Right lobe of liver (tissue), 6 donors: ENCODE data around the gene TNFAIP8L3. TPM values are rescaled to one million over a fixed set of nuclear protein-coding genes. Genes with fewer than 3 reads are reported as not detected.

Experiments
- ATAC-seq, 4 donors: fragments of 200-7000 bp; cut with Tn5 transposase; one replicate each; pipeline ENCODE4 v1.9.1; 2020; ENCODE audit warnings: mild to moderate bottlenecking in 4 of 4, moderate library complexity in 4 of 4
- DNase-seq, 3 donors: peaks; one replicate each; pipeline ENCODE4 v3.0.0-alpha.2; 2020
- H3K27ac ChIP-seq, 3 donors: fragments of 200-600 bp; one replicate each; pipeline ENCODE4 v1.8.0; 2022
- H3K27me3 ChIP-seq, 2 donors: fragments of 200-600 bp; one replicate each; pipeline ENCODE4 v1.8.0; 2022
- H3K36me3 ChIP-seq, 4 donors: fragments of 200-600 bp; sonication (generic) in 1 of 4; one replicate each; pipeline versions ENCODE4 v1.5.1 to v1.8.0; 2017 to 2022; ENCODE audit warnings: control low read depth in 1 of 4
- H3K4me1 ChIP-seq, 4 donors: fragments of 200-600 bp; sonication (generic) in 1 of 4; one replicate each; pipeline versions ENCODE4 v1.5.1 to v1.8.0; 2017 to 2022; ENCODE audit warnings: control low read depth in 1 of 4
- H3K4me3 ChIP-seq, 3 donors: fragments of 200-600 bp; one replicate each; pipeline ENCODE4 v1.8.0; 2022
- H3K9me3 ChIP-seq, 4 donors: fragments of 200-600 bp; sonication (generic) in 1 of 4; one replicate each; pipeline versions ENCODE4 v1.5.1 to v1.8.0; 2017 to 2022; ENCODE audit warnings: control low read depth in 1 of 4
- POLR2A ChIP-seq: fragments of 450-650 bp; IDR thresholded peaks from one replicate; pipeline ENCODE4 v1.6.1; 2017; ENCODE audit warnings: antibody characterized with exemption, mild to moderate bottlenecking
- WGBS: methylation state at CpG from one replicate; pipeline ENCODE4 v1.1.6; 2018; ENCODE audit warnings: low coverage, low lambda C conversion rate; ENCODE audit not compliant: insufficient coverage; ENCODE audit errors: missing lambda C conversion rate; 5-methylcytosine and 5-hydroxymethylcytosine counted together
- intact Hi-C, 2 donors: fragments of 100-400 bp; cut with DNase I; formaldehyde crosslinking; loops; one replicate each; pipeline versions ENCODE4 v1.11.2 to v1.14.1; 2022
- total RNA-seq, 6 experiments: library from RNA; depleted of rRNA in 2 of 6; stranded (reverse); fragments of >200 nt in 2 of 6; fragmentation: NEBNext Ultra II Directional in 3 of 6; extraction: Animal tissue kit (Norgen Biotek cat#: 25700) in 3 of 6; gene quantifications; one replicate each; pipeline versions ENCODE4 v1.1.0 to v1.2.4, GENCODE V29; 2016 to 2023
- TF ChIP-seq, protein P1 (sequence below), 4 donors: fragments of 200-600 bp in 3 of 4; fragments of 450-650 bp in 1 of 4; IDR thresholded peaks; one replicate each; pipeline versions ENCODE4 v1.5.1 to v1.8.0; 2016 to 2022; ENCODE audit warnings: antibody characterized with exemption in 4 of 4, mild to moderate bottlenecking in 2 of 4
- donor health status: DM: no; HTN: yes; CAD: no.
- donor health status: DM: no; HTN: no; CAD: no.
- donor health status: DM: no; HTN: no; CAD: no.
- donor health status: DM: no; HTN: yes; CAD: no.
- donor health status: DM: no; HTN: yes; CAD: no.

Gene TNFAIP8L3
- total RNA-seq, 6 experiments from 2014 or later: 0.49 to 2.0 (median 0.95) TPM

DNA sequence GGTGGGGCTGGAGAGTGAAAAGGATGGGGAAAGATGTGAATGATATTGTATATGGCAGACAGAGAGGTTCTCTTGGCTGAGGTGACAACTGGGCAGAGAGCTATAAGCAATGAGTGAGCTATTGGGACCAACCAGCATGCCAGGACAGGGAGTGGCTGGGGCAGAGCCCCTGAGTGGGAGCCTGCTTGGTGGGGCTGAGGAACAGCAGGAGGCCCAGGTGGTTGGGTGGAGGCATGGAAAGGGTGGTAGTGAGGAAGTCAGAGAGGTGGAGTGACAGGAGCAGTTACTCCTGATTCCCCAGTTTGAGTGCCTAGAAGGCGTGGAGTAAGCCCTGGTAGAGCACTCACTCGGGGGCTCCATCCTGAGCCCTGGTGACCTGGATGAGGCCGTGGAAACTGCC lies 15.5 kb upstream of the TNFAIP8L3 start:
- H3K4me1 ChIP-seq: no peaks in the 10 kb centered on the region
- no peaks in the 10 kb centered on the region for H3K27me3 ChIP-seq
- no peak overlapping the region for H3K4me3 ChIP-seq
- no peaks in the 10 kb centered on the region for H3K9me3 ChIP-seq
- TF ChIP-seq, protein P1, sequence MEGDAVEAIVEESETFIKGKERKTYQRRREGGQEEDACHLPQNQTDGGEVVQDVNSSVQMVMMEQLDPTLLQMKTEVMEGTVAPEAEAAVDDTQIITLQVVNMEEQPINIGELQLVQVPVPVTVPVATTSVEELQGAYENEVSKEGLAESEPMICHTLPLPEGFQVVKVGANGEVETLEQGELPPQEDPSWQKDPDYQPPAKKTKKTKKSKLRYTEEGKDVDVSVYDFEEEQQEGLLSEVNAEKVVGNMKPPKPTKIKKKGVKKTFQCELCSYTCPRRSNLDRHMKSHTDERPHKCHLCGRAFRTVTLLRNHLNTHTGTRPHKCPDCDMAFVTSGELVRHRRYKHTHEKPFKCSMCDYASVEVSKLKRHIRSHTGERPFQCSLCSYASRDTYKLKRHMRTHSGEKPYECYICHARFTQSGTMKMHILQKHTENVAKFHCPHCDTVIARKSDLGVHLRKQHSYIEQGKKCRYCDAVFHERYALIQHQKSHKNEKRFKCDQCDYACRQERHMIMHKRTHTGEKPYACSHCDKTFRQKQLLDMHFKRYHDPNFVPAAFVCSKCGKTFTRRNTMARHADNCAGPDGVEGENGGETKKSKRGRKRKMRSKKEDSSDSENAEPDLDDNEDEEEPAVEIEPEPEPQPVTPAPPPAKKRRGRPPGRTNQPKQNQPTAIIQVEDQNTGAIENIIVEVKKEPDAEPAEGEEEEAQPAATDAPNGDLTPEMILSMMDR (IDR thresholded peaks at IDR 0.05): no peak
- no peak for TF ChIP-seq POLR2A
- intact Hi-C loops: no loop called here
- DNase-seq (no peak), ATAC-seq (no peak)
- no peak overlapping the region for H3K27ac ChIP-seq
- H3K36me3 ChIP-seq: no peaks in the 10 kb centered on the region
- WGBS: no CpG with 5 or more reads among the region's 3 CpGs

DNA sequence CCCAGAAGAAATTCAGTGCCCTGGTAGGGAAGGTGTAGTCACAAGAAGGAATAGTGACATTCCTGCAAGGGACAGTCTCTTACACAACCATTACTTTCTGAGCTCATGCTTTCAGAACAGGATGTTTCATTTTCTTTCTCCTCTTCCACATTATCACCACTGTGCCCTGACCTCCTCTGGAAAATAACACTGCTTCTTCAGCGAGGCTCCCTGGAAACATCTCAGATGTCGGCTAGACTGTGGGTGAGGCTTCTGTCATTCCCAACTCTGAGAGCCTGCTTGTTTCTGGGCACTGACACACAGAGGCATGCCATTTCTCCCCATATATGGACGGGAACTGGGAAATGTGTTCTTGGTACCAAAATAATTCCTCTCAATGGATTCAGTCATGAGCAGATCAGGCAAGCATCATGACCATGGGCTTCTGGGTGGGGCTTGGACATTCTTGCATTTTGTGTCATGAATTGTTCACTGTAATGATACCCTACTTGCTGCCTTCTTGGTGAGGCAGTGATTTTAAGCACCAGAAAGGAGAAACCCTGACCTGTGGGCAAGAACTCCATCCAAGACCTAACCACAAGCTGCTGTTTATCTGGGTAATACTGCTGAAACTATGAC lies 14.3 kb upstream of the TNFAIP8L3 start:
- intact Hi-C loops: no loop called here
- Histone ChIP-seq H3K27ac (no peak overlapping the region), H3K36me3 (no peaks in the 10 kb centered on the region), H3K4me3 (no peak overlapping the region), H3K9me3 (no peaks in the 10 kb centered on the region), H3K4me1 (no peaks in the 10 kb centered on the region), H3K27me3 (no peaks in the 10 kb centered on the region)
- no peak for DNase-seq
- no peak for ATAC-seq
- 56% methylated on average over 3 of the region's 3 CpGs for WGBS
- no peak for TF ChIP-seq POLR2A
- TF ChIP-seq, protein P1 (IDR thresholded peaks at IDR 0.05): no peak

DNA sequence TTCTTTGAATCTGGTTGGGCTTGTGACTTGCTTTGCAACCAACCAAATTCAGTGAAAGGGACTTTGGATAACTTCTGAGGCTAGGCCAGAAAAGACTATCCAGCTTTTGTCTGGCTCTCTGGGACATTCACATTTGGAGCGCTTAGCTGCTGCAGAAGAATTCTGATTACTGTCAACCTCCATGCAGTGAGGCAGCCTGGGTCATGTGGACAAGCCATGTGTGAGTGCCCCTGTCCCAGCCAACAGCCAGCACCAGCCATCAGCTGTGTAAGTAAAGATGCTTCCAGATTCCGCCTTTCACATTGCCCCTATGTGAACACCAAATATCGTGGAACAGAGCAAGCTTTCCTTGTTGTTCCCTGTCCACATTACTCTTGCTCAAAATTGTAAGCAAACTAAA lies 12.9 kb upstream of the TNFAIP8L3 start:
- Histone ChIP-seq H3K27me3 (no peaks in the 10 kb centered on the region), H3K27ac (no peak overlapping the region), H3K4me1 (no peaks in the 10 kb centered on the region), H3K4me3 (no peak overlapping the region), H3K36me3 (no peaks in the 10 kb centered on the region), H3K9me3 (no peaks in the 10 kb centered on the region)
- intact Hi-C loops: no loop called here
- 64% methylated on average over 2 of the region's 3 CpGs for WGBS
- no peak for TF ChIP-seq POLR2A
- TF ChIP-seq, protein P1 (IDR thresholded peaks at IDR 0.05): no peak
- no peak for DNase-seq
- no peak for ATAC-seq

DNA sequence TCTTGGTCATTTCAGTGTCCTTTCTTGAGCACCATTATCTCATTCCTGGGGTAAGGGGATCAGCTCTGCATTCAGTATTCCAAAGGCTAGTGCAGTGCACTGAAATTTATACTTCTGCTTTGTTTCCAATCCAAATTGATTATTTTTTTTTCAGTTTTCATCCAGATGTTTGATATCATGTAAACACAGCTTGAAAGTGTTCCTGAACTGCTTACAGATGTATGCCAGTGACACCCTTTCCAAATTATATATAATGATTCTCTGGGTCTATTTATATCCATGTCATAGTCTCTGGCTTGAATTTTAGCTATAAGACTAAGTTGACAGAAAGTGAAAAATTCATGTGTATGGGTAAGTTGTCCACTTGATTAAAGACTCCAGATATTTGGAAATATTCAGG lies 11.8 kb upstream of the TNFAIP8L3 start:
- no peaks in the 10 kb centered on the region for H3K36me3 ChIP-seq
- no peaks in the 10 kb centered on the region for H3K9me3 ChIP-seq
- DNase-seq (no peak), ATAC-seq (no peak)
- no peak for TF ChIP-seq POLR2A
- TF ChIP-seq, protein P1 (IDR thresholded peaks at IDR 0.05): no peak
- H3K27ac ChIP-seq: no peak overlapping the region
- no peaks in the 10 kb centered on the region for H3K4me1 ChIP-seq
- H3K27me3 ChIP-seq: no peaks in the 10 kb centered on the region
- intact Hi-C loops: no loop called here
- no peak overlapping the region for H3K4me3 ChIP-seq
